HEK293T (cell line): ENCODE measurements around the gene TMEM259.

Experiments
- ARNT ChIP-seq: fragments of 450-650 bp; IDR thresholded peaks from 2 replicates; pipeline ENCODE4 v1.6.1; 2017; ENCODE audit warnings: mild to moderate bottlenecking
- BHLHE40 ChIP-seq: fragments of 450-650 bp; IDR thresholded peaks from 2 replicates; pipeline ENCODE4 v1.6.1; 2016; ENCODE audit warnings: mild to moderate bottlenecking, moderate library complexity, borderline replicate concordance
- ELF4 ChIP-seq: fragments of 450-650 bp; IDR thresholded peaks from 2 replicates; pipeline ENCODE4 v1.6.1; 2017; ENCODE audit warnings: antibody characterized with exemption
- FOXA1 ChIP-seq: fragments of 450-650 bp; IDR thresholded peaks from 2 replicates; pipeline ENCODE4 v1.6.1; 2016; ENCODE audit warnings: mild to moderate bottlenecking
- FOXK2 ChIP-seq: fragments of 450-650 bp; IDR thresholded peaks from 2 replicates; pipeline ENCODE4 v1.6.1; 2016; ENCODE audit warnings: mild to moderate bottlenecking
- FOXM1 ChIP-seq: fragments of 450-650 bp; IDR thresholded peaks from 2 replicates; pipeline ENCODE4 v1.6.1; 2017; ENCODE audit warnings: mild to moderate bottlenecking, borderline replicate concordance
- HDGF ChIP-seq: fragments of 450-650 bp; IDR thresholded peaks from 2 replicates; pipeline ENCODE4 v1.6.1; 2017; ENCODE audit warnings: antibody characterized with exemption, borderline replicate concordance
- LEF1 ChIP-seq: fragments of 450-650 bp; IDR thresholded peaks from 2 replicates; pipeline ENCODE4 v1.6.1; 2017; ENCODE audit warnings: mild to moderate bottlenecking, borderline replicate concordance
- NFRKB ChIP-seq: fragments of 450-650 bp; IDR thresholded peaks from 2 replicates; pipeline ENCODE4 v1.6.1; 2016; ENCODE audit warnings: mild to moderate bottlenecking, moderate library complexity
- PKNOX1 ChIP-seq: fragments of 450-650 bp; IDR thresholded peaks from 2 replicates; pipeline ENCODE4 v1.6.1; 2016
- SP1 ChIP-seq: fragments of 450-650 bp; IDR thresholded peaks from 2 replicates; pipeline ENCODE4 v1.6.1; 2017
- ZNF384 ChIP-seq: fragments of 450-650 bp; IDR thresholded peaks from 2 replicates; pipeline ENCODE4 v1.6.1; 2016

GRCh38 chr19:991174-991931, 29.6 kb downstream of the TMEM259 start:
- TF ChIP-seq PKNOX1 (no peak), FOXK2 (no peak), ELF4 (no peak), BHLHE40 (no peak), FOXM1 (no peak), ARNT (no peak), NFRKB (no peak), HDGF (no peak), SP1 (no peak), FOXA1 (no peak), LEF1 (no peak), ZNF384 (no peak)
